ACC112 (cell line): ENCODE measurements around the gene LIM2.

Source experiments
- H2AFZ ChIP-seq: fragments of 200-600 bp; sonication (generic); one replicate; pipeline ENCODE4 v1.6.0; 2017; ENCODE audit warnings: antibody characterized with exemption, low read length; ENCODE audit not compliant: unreplicated experiment
- H3K27ac ChIP-seq: fragments of 200-600 bp; sonication (generic); 2 replicates; pipeline ENCODE4 v1.5.1; 2014; ENCODE audit warnings: low read depth, mild to moderate bottlenecking, antibody characterized with exemption, low read length, moderate library complexity
- H3K27me3 ChIP-seq: fragments of 200-600 bp; sonication (generic); 2 replicates; pipeline ENCODE4 v1.6.1; 2014; ENCODE audit warnings: mild to moderate bottlenecking, antibody characterized with exemption, low read length, moderate library complexity, mixed read lengths; ENCODE audit not compliant: insufficient read depth
- H3K36me3 ChIP-seq: fragments of 200-600 bp; sonication (generic); 2 replicates; pipeline ENCODE4 v1.6.1; 2016; ENCODE audit warnings: mild to moderate bottlenecking, antibody characterized with exemption, low read length, moderate library complexity, mixed read lengths; ENCODE audit not compliant: insufficient read depth
- H3K4me1 ChIP-seq: fragments of 200-600 bp; sonication (generic); one replicate; pipeline ENCODE4 v1.6.1; 2016; ENCODE audit warnings: low read length, mixed read lengths; ENCODE audit not compliant: insufficient read depth, unreplicated experiment, control insufficient read depth
- H3K4me3 ChIP-seq: fragments of 200-600 bp; sonication (generic); 2 replicates; pipeline ENCODE4 v1.5.1; 2014; ENCODE audit warnings: mild to moderate bottlenecking, low read depth, low read length
- H3K79me2 ChIP-seq: fragments of 200-600 bp; sonication (generic); one replicate; pipeline ENCODE4 v1.6.0; 2016; ENCODE audit warnings: low read length; ENCODE audit not compliant: control insufficient read depth, unreplicated experiment, insufficient read depth

LIM2 gene

GRCh38 chr19:51396175-51396574 is 8.4 kb upstream of the LIM2 start:
- no peak overlapping the region for H3K27ac ChIP-seq
- H3K36me3 ChIP-seq: no peaks in the 10 kb centered on the region
- no peak overlapping the region for H3K4me3 ChIP-seq

GRCh38 chr19:51394050-51394836 is 6.5 kb upstream of the LIM2 start:
- no peaks in the 10 kb centered on the region for H3K4me1 ChIP-seq
- H2AFZ ChIP-seq: peak overlapping the region; percentile 55

More at GRCh38 chr19:51396175-51396574, 8.4 kb upstream of the LIM2 start:
- Histone ChIP-seq H3K4me1 (no peaks in the 10 kb centered on the region), H3K27me3 (no peaks in the 10 kb centered on the region), H2AFZ (no peak overlapping the region), H3K79me2 (peaks cover 4% of the 10 kb centered on the region)

GRCh38 chr19:51392701-51393100 is 4.9 kb upstream of the LIM2 start:
- H2AFZ ChIP-seq: no peak overlapping the region
- H3K4me1 ChIP-seq: no peaks in the 10 kb centered on the region
- H3K79me2 ChIP-seq: peaks cover 4% of the 10 kb centered on the region

More at GRCh38 chr19:51394050-51394836, 6.5 kb upstream of the LIM2 start:
- no peaks in the 10 kb centered on the region for H3K36me3 ChIP-seq
- H3K79me2 ChIP-seq: peaks cover 4% of the 10 kb centered on the region
- H3K27ac ChIP-seq: peak overlapping the region; percentile 74
- H3K27me3 ChIP-seq: no peaks in the 10 kb centered on the region
- H3K4me3 ChIP-seq: peak overlapping the region; percentile 80

GRCh38 chr19:51391073-51391611 is 3.4 kb upstream of the LIM2 start:
- no peaks in the 10 kb centered on the region for H3K4me1 ChIP-seq
- no peak overlapping the region for H3K4me3 ChIP-seq
- peak overlapping the region; percentile 38 for H2AFZ ChIP-seq
- H3K27ac ChIP-seq: no peak overlapping the region
- H3K79me2 ChIP-seq: peaks cover 4% of the 10 kb centered on the region
- H3K36me3 ChIP-seq: no peaks in the 10 kb centered on the region
- H3K27me3 ChIP-seq: no peaks in the 10 kb centered on the region

More at GRCh38 chr19:51392701-51393100, 4.9 kb upstream of the LIM2 start:
- Histone ChIP-seq H3K27ac (no peak overlapping the region), H3K36me3 (no peaks in the 10 kb centered on the region), H3K4me3 (no peak overlapping the region), H3K27me3 (no peaks in the 10 kb centered on the region)

- Histone ChIP-seq H3K36me3 (no peaks in the 10 kb centered on the region), H3K79me2 (no peaks in the 10 kb centered on the region), H3K27ac (no peak overlapping the region), H2AFZ (no peak overlapping the region), H3K4me1 (no peaks in the 10 kb centered on the region), H3K4me3 (no peak overlapping the region), H3K27me3 (no peaks in the 10 kb centered on the region)
Observed at GRCh38 chr19:51389143-51389542, 1.4 kb upstream of the LIM2 start.

- Histone ChIP-seq H3K27ac (no peak overlapping the region), H3K4me3 (no peak overlapping the region), H3K79me2 (no peaks in the 10 kb centered on the region), H3K4me1 (no peaks in the 10 kb centered on the region), H3K27me3 (no peaks in the 10 kb centered on the region), H2AFZ (no peak overlapping the region), H3K36me3 (no peaks in the 10 kb centered on the region)
Observed at GRCh38 chr19:51386882-51387520, 773 bp downstream of the LIM2 start.

GRCh38 chr19:51382004-51382403 is 5.8 kb downstream of the LIM2 start:
- Histone ChIP-seq H3K4me1 (no peaks in the 10 kb centered on the region), H3K36me3 (no peaks in the 10 kb centered on the region), H3K27ac (no peak overlapping the region), H3K79me2 (no peaks in the 10 kb centered on the region), H3K27me3 (no peaks in the 10 kb centered on the region), H3K4me3 (no peak overlapping the region), H2AFZ (no peak overlapping the region)

GRCh38 chr19:51380379-51380778 is 7.4 kb downstream of the LIM2 start:
- H3K36me3 ChIP-seq: no peaks in the 10 kb centered on the region
- H3K79me2 ChIP-seq: no peaks in the 10 kb centered on the region
- no peak overlapping the region for H2AFZ ChIP-seq
- H3K27ac ChIP-seq: no peak overlapping the region
- H3K4me1 ChIP-seq: no peaks in the 10 kb centered on the region
- no peaks in the 10 kb centered on the region for H3K27me3 ChIP-seq
- no peak overlapping the region for H3K4me3 ChIP-seq

GRCh38 chr19:51377422-51377821 is 10.4 kb downstream of the LIM2 start:
- H3K79me2 ChIP-seq: no peaks in the 10 kb centered on the region
- H3K4me3 ChIP-seq: no peak overlapping the region
- H3K36me3 ChIP-seq: no peaks in the 10 kb centered on the region
- H3K4me1 ChIP-seq: no peaks in the 10 kb centered on the region
- H3K27ac ChIP-seq: no peak overlapping the region
- no peak overlapping the region for H2AFZ ChIP-seq
- H3K27me3 ChIP-seq: no peaks in the 10 kb centered on the region

- no peaks in the 10 kb centered on the region for H3K79me2 ChIP-seq
- H2AFZ ChIP-seq: no peak overlapping the region
- H3K27ac ChIP-seq: no peak overlapping the region
- H3K4me3 ChIP-seq: no peak overlapping the region
- no peaks in the 10 kb centered on the region for H3K36me3 ChIP-seq
- H3K27me3 ChIP-seq: no peaks in the 10 kb centered on the region
- no peaks in the 10 kb centered on the region for H3K4me1 ChIP-seq
Observed at GRCh38 chr19:51375504-51376221, 12.1 kb downstream of the LIM2 start.
